ENCODE data around the gene SFTPB.
A peak's percentile ranks its signal among the peaks of the same experiment; 100 is the strongest.
"Not testable (repeated sequence)": the region's sequence is repeated elsewhere in the genome, so short reads cannot be mapped to it uniquely, and the experiment has no call there.

SFTPB gene

GRCh38 chr2:85682378-85682777, 14.4 kb upstream of the SFTPB start:
- intact Hi-C loops (cut with DNase I) = no loop called here
- peak in 6 of 42 donors; percentile 4 to 41 (median 16) for DNase-seq

GRCh38 chr2:85681776-85682175, 13.8 kb upstream of the SFTPB start:
- DNase-seq = peak in 2 of 42 donors; percentile 3 to 5
- intact Hi-C loops (cut with DNase I) = no loop called here

GRCh38 chr2:85681372-85681763, 13.4 kb upstream of the SFTPB start:
- DNase-seq = peak in 4 of 42 donors; percentile 5 to 18 (median 12)
- intact Hi-C loops (cut with DNase I) = no loop called here

- peak in 20 of 42 donors; percentile 18 to 55 (median 32) for DNase-seq
- intact Hi-C loops (cut with DNase I) = no loop called here
Measured at GRCh38 chr2:85680707-85681371, 12.8 kb upstream of the SFTPB start.

- intact Hi-C loops (cut with DNase I) = no loop called here
- DNase-seq = peak; percentile 67 to 92 (median 83)
Measured at GRCh38 chr2:85678794-85679672, 11.0 kb upstream of the SFTPB start.

GRCh38 chr2:85678377-85678776, 10.4 kb upstream of the SFTPB start:
- intact Hi-C loops (cut with DNase I) = no loop called here
- DNase-seq = peak in 5 of 42 donors; percentile 5 to 35 (median 13)

- no peak for DNase-seq
- intact Hi-C loops (cut with DNase I) = no loop called here
Measured at GRCh38 chr2:85675866-85676548, 8.0 kb upstream of the SFTPB start.

GRCh38 chr2:85675427-85675826, 7.4 kb upstream of the SFTPB start:
- intact Hi-C loops (cut with DNase I) = no loop called here

GRCh38 chr2:85674417-85674816, 6.4 kb upstream of the SFTPB start:
- no peak for DNase-seq
- intact Hi-C loops (cut with DNase I) = no loop called here

More at GRCh38 chr2:85675427-85675826, 7.4 kb upstream of the SFTPB start:
- no peak for DNase-seq

- intact Hi-C loops (cut with DNase I) = no loop called here
- no peak for DNase-seq
Measured at GRCh38 chr2:85673716-85674375, 5.8 kb upstream of the SFTPB start.

- DNase-seq = no peak
- intact Hi-C loops (cut with DNase I) = no loop called here
Measured at GRCh38 chr2:85672456-85672855, 4.5 kb upstream of the SFTPB start.

GRCh38 chr2:85670416-85670815, 2.4 kb upstream of the SFTPB start:
- DNase-seq; intact Hi-C loops (cut with DNase I): not testable (repeated sequence)

- DNase-seq = peak in 1 of 42 donors; percentile 15
- intact Hi-C loops (cut with DNase I) = no loop called here
Measured at GRCh38 chr2:85669549-85669948, 1.6 kb upstream of the SFTPB start.

- DNase-seq = peak in 2 of 42 donors; percentile 5 to 35
- intact Hi-C loops (cut with DNase I) = no loop called here
Measured at GRCh38 chr2:85668857-85669142, 801 bp upstream of the SFTPB start.

- peak in 1 of 42 donors; percentile 21 for DNase-seq
- intact Hi-C loops (cut with DNase I) = no loop called here
Measured at GRCh38 chr2:85667561-85668008, 414 bp downstream of the SFTPB start.

- intact Hi-C loops (cut with DNase I) = no loop called here
- DNase-seq = peak in 26 of 42 donors; percentile 10 to 61 (median 35)
Measured at GRCh38 chr2:85666435-85667316, 1.3 kb downstream of the SFTPB start.

GRCh38 chr2:85666016-85666415, 2.0 kb downstream of the SFTPB start:
- intact Hi-C loops (cut with DNase I) = no loop called here
- DNase-seq = peak in 1 of 42 donors; percentile 22

- intact Hi-C loops (cut with DNase I) = no loop called here
- peak in 2 of 42 donors; percentile 21 to 22 for DNase-seq
Measured at GRCh38 chr2:85665264-85665937, 2.6 kb downstream of the SFTPB start.
